GM23248 (cell line): ENCODE results near the gene B3GNT2. TPM values are rescaled to one million over a fixed set of nuclear protein-coding genes. Genes with fewer than 3 reads are reported as not detected.
"Not testable (repeated sequence)": the region's sequence is repeated elsewhere in the genome, so short reads cannot be mapped to it uniquely, and the experiment has no call there.

Experiments
- DNase-seq: peaks from one replicate; pipeline ENCODE4 v3.0.0-alpha.2; 2015
- H2AFZ ChIP-seq: fragments of 200-600 bp; sonication (generic); 2 replicates; pipeline ENCODE4 v1.6.1; 2016; ENCODE audit warnings: antibody characterized with exemption
- H3F3A ChIP-seq: fragments of 200-600 bp; sonication (generic); 2 replicates; pipeline ENCODE4 v1.6.1; 2016; ENCODE audit warnings: mild to moderate bottlenecking, antibody characterized with exemption, mixed run types; ENCODE audit not compliant: insufficient read depth
- H3K27ac ChIP-seq: fragments of 200-600 bp; sonication (generic); 2 replicates; pipeline ENCODE4 v1.5.1; 2016; ENCODE audit warnings: mild to moderate bottlenecking
- H3K27me3 ChIP-seq: fragments of 200-600 bp; sonication (generic); replicated peaks from 2 replicates; pipeline ENCODE4 v1.6.1; 2016; ENCODE audit warnings: mild to moderate bottlenecking; ENCODE audit not compliant: insufficient read depth
- H3K36me3 ChIP-seq: fragments of 200-600 bp; sonication (generic); 2 replicates; pipeline ENCODE4 v1.6.1; 2016; ENCODE audit warnings: low read depth, mild to moderate bottlenecking
- H3K4me1 ChIP-seq: fragments of 200-600 bp; sonication (generic); 2 replicates; pipeline ENCODE4 v1.6.1; 2016; ENCODE audit warnings: mild to moderate bottlenecking; ENCODE audit not compliant: insufficient read depth
- H3K4me2 ChIP-seq: fragments of 200-600 bp; sonication (generic); one replicate; pipeline ENCODE4 v1.6.1; 2016; ENCODE audit warnings: mild to moderate bottlenecking; ENCODE audit not compliant: unreplicated experiment
- H3K4me3 ChIP-seq: fragments of 200-600 bp; sonication (generic); 2 replicates; pipeline ENCODE4 v1.5.1; 2016; ENCODE audit warnings: mild to moderate bottlenecking
- H3K79me2 ChIP-seq: fragments of 200-600 bp; sonication (generic); 2 replicates; pipeline ENCODE4 v1.6.1; 2016; ENCODE audit warnings: mild to moderate bottlenecking; ENCODE audit not compliant: insufficient read depth
- H3K9ac ChIP-seq: fragments of 200-600 bp; sonication (generic); 2 replicates; pipeline ENCODE4 v1.6.1; 2016; ENCODE audit warnings: mild to moderate bottlenecking
- H3K9me2 ChIP-seq: fragments of 200-600 bp; sonication (generic); 2 replicates; pipeline ENCODE4 v1.6.1; 2016; ENCODE audit warnings: mixed run types, mild to moderate bottlenecking, moderate library complexity; ENCODE audit not compliant: insufficient read depth
- H3K9me3 ChIP-seq: fragments of 200-600 bp; sonication (generic); one replicate; pipeline ENCODE4 v1.6.1; 2017; ENCODE audit warnings: low read depth
- H4K20me1 ChIP-seq: fragments of 200-600 bp; sonication (generic); 2 replicates; pipeline ENCODE4 v1.6.0; 2016; ENCODE audit not compliant: insufficient read depth
- EZH2 ChIP-seq: fragments of 200-600 bp; sonication (generic); IDR thresholded peaks from 2 replicates; pipeline ENCODE4 v1.6.1; 2018; ENCODE audit warnings: antibody characterized with exemption, mild to moderate bottlenecking; ENCODE audit not compliant: insufficient read depth, poor library complexity, severe bottlenecking
- EZH2phosphoT487 ChIP-seq: fragments of 200-600 bp; sonication (generic); IDR thresholded peaks from 2 replicates; pipeline ENCODE4 v1.6.1; 2018; ENCODE audit warnings: antibody characterized with exemption, moderate library complexity, mild to moderate bottlenecking, low read depth; ENCODE audit not compliant: insufficient read depth
- whole genome bisulfite sequencing, 2 experiments: methylation state at CpG; one replicate each; pipeline ENCODE4 v1.1.6; 2015 to 2017; ENCODE audit warnings: low lambda C conversion rate in 2 of 2, low coverage in 1 of 2; ENCODE audit errors: missing lambda C conversion rate in 2 of 2; 5-methylcytosine and 5-hydroxymethylcytosine counted together
- in situ Hi-C: fragments of 300-500 bp; cut with MboI; formaldehyde crosslinking; loops from 2 replicates; pipeline ENCODE4 v1.15.0; 2020
- polyA plus RNA-seq: library from polyadenylated mRNA; unstranded; fragments of >200 nt; fragmentation: Nextera tagmentation; extraction: Ambion mirVana; gene quantifications from 2 replicates; pipeline ENCODE4 v1.2.1, GENCODE V29; 2016
- total RNA-seq: library from RNA; depleted of rRNA; stranded (reverse); fragments of >200 nt; shearing (Covaris generic); gene quantifications from 2 replicates; pipeline ENCODE4 v1.2.3, GENCODE V29; 2014; rRNA removed

Gene B3GNT2
- total RNA-seq (13.4 and 14.2 TPM in 2 replicates), polyA plus RNA-seq (11.0 and 11.7 TPM in 2 replicates)

DNA sequence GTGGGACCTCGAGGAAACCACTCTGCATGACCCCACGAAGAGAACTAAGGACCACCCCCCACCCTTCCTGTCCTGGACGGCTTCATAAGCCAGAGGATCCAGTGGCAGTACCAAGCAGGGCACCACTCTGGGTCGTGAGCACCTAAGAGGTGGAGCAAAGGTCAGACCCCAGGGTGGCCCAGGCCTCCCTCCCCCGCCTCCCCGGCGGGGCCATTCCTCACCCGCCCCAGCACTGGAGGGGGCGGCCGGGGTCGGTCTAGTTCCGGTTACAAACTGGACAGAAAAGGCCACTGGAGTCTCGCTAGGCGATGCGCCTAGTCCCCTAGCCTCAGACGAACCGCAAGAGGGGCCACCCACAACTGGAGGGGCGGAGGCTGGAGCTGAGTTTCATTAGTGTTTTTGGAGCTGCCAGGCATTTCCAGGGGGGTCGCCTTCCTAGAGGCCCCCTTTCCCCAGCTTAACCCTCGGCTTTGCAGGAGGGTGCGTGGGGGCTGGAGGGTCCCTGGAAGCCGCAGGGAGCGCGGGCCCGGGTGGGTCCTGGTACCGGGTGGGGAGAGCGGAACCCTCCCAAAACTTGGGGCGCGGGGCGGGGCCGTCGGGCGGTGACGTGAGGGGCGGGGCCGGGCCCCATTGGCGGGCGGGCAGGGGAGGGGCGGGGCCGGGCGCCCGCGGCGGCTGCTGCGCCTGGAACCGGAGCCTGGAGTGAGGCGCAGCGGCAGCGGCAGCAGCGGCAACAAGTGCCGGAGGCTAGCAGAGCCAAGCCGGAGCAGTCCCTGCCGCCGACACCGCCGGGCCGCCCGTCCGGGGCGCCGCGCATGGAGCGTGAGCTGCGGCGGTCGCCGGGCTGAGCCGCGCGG lies at the start of gene B3GNT2:
Gene B3GNT2 (plus strand): TSS at position 695 of the 857 bp plus-strand sequence. CDS start 26,106 bp downstream, outside the sequence.
- peak within 1 kb of the TSS; percentile 96 for H2AFZ ChIP-seq
- H3K4me3 ChIP-seq, result peak within 1 kb of the TSS; percentile 88
- H3K36me3 ChIP-seq, result no peaks in the 10 kb centered on the region
- TF ChIP-seq EZH2 (no peak), EZH2phosphoT487 (no peak)
- no peaks in the 10 kb centered on the region for H3K27me3 ChIP-seq
- peaks cover 8% of the 10 kb centered on the region; the same call in 1 of the 2 replicates for H3F3A ChIP-seq
- no peaks in the 10 kb centered on the region for H3K9me3 ChIP-seq
- peak; percentile 90 for DNase-seq
- WGBS, 2 experiments, result 0 to 2% methylated on average over 27 to 63 of the region's 70 CpGs
- no peaks in the 10 kb centered on the region for H4K20me1 ChIP-seq
- peaks cover 18% of the 10 kb centered on the region; the same call in 1 of the 2 replicates for H3K4me1 ChIP-seq
- H3K4me2 ChIP-seq, result peak within 1 kb of the TSS; percentile 97
- H3K27ac ChIP-seq, result peak within 1 kb of the TSS; percentile 54
- in situ Hi-C loops, result no loop called here
- H3K9ac ChIP-seq, result peak within 1 kb of the TSS; percentile 84
- no peaks in the 10 kb centered on the region for H3K9me2 ChIP-seq
- H3K79me2 ChIP-seq, result peaks cover 45% of the 10 kb centered on the region

DNA sequence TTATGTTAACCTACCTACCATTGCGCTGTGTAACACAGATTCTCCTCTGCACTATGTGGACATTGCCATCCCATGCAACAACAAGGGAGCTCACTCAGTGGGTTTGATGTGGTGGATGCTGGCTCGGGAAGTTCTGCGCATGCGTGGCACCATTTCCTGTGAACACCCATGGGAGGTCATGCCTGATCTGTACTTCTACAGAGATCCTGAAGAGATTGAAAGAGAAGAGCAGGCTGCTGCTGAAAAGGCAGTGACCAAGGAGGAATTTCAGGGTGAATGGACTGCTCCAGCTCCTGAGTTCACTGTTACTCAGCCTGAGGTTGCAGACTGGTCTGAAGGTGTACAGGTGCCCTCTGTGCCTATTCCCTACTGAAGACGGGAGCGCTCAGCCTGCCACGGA lies 49.1 kb upstream of the B3GNT2 start:
- H3K4me1 ChIP-seq, result peaks cover 32% of the 10 kb centered on the region
- 95 to 98% methylated on average over 7 of the region's 7 CpGs for WGBS, 2 experiments
- in situ Hi-C loops, H3K4me2 ChIP-seq, DNase-seq, H3K27me3 ChIP-seq, H3K9ac ChIP-seq, H3K4me3 ChIP-seq, H3K36me3 ChIP-seq, H4K20me1 ChIP-seq, H3K79me2 ChIP-seq, H3K27ac ChIP-seq, H3K9me2 ChIP-seq, H2AFZ ChIP-seq, H3K9me3 ChIP-seq: not testable (repeated sequence)
- H3F3A ChIP-seq, result peaks cover 30% of the 10 kb centered on the region

- Histone ChIP-seq H3K4me2 (peak overlapping the region; percentile 57), H3K4me3 (no peak overlapping the region), H3K27me3 (no peaks in the 10 kb centered on the region), H3K9ac (no peak overlapping the region), H3K36me3 (no peaks in the 10 kb centered on the region), H4K20me1 (no peaks in the 10 kb centered on the region), H2AFZ (no peak overlapping the region), H3K27ac (peak overlapping the region; percentile 82), H3K4me1 (peaks cover 32% of the 10 kb centered on the region), H3K79me2 (no peaks in the 10 kb centered on the region), H3K9me3 (no peaks in the 10 kb centered on the region), H3F3A (peaks cover 34% of the 10 kb centered on the region), H3K9me2 (no peaks in the 10 kb centered on the region)
- in situ Hi-C loops, result no loop called here
- no peak for TF ChIP-seq EZH2phosphoT487
- TF ChIP-seq EZH2, result no peak
- 12 to 16% methylated on average over 4 of the region's 4 CpGs for WGBS, 2 experiments
- DNase-seq, result peak; percentile 92
Measured at GRCh38 chr2:62147610-62148301, 48.2 kb upstream of the B3GNT2 start.

DNA sequence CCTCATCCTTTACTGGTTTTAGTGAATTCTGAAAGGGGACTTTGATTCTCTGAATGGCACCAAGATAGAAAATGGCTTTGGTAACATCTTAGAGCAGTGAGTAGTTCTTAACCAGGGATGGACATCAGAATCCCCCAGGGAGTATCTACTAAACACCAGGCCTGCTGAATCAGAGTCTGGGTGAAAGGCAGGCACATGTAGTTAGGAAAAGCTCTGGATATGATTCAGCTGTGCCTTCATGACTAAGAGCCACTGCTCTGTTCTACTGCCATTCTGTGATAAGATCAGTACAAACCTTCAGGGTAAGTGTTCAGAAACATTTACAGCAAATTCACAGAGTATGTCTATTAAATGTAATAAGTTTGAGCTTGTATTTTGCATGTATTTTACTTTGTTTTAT lies 46.2 kb upstream of the B3GNT2 start:
- in situ Hi-C loops, result no loop called here

More for the DNA sequence above, 46.2 kb upstream of the B3GNT2 start:
- Histone ChIP-seq H3K9ac (no peak overlapping the region), H3K4me3 (no peak overlapping the region), H3K9me3 (no peaks in the 10 kb centered on the region), H2AFZ (no peak overlapping the region), H3K4me1 (peaks cover 32% of the 10 kb centered on the region), H4K20me1 (no peaks in the 10 kb centered on the region), H3K79me2 (no peaks in the 10 kb centered on the region), H3K36me3 (no peaks in the 10 kb centered on the region), H3K27me3 (no peaks in the 10 kb centered on the region), H3K4me2 (peak overlapping the region; percentile 53), H3K9me2 (no peaks in the 10 kb centered on the region), H3K27ac (peak overlapping the region; percentile 59), H3F3A (peaks cover 34% of the 10 kb centered on the region)
- no peak for TF ChIP-seq EZH2phosphoT487
- DNase-seq, result peak; percentile 100
